Stimulated activated CD8-positive, alpha-beta memory T cell treated with anti-CD3 and anti-CD28 coated beads, Interleukin-15, amount 100 ng/mL, for 4 hours (primary cell): ENCODE data around the gene COMP.
A peak's percentile ranks its signal among the peaks of the same experiment; 100 is the strongest.

ENCODE experiments used
- DNase-seq, 2 donors: peaks; one replicate each; pipeline ENCODE4 v3.0.0-alpha.2; 2020; ENCODE audit warnings: low read depth in 2 of 2

COMP gene

DNA sequence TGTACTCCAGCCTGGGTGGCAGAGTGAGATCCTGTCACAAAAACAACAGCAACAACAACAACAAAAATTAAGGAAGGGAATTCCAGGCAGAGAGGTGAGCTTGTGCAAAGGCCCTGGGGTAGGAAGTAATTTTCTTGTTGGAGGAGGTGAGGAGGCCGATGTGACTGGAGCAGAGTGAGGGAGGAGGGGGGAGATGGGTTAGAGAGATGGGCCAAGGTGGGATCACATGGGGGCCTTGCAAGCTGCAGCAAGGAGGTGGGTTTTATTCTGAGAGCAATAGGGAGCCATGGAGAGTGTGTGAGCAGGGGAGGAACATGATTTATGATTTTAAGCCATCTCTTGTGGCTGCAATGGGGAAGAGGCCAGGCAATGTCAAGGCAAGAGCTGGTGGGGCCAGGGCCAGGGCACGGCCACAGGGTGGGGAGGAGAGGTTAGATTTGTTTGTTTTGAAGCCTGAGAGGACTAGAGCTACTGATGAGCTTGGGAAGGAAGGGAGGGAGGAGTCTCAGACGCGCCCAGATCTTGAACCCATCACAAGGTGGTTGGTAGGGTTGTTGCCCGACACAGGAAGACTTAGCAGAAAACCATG, 12.5 kb upstream of the COMP start:
- no peak for DNase-seq

DNA sequence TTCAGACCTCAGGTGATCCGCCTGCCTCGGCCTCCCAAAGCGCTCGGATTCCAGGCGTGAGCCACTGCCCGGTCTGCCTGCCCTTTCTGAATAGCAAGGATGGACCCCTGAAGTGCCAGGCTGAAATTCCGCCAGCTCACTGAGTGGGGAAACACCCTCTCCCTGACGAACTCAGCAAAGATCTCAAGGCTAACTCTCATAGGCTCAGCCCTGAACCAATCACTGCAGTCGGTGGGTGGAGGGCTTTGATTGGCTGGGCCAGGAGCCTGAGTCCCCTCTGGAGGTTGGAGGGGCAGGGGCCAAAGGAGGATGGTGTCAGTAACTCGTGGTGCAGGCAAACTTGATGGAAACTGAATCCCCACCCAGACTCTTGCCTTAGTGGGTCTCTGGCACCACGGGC, 11.2 kb upstream of the COMP start:
- no peak for DNase-seq

DNA sequence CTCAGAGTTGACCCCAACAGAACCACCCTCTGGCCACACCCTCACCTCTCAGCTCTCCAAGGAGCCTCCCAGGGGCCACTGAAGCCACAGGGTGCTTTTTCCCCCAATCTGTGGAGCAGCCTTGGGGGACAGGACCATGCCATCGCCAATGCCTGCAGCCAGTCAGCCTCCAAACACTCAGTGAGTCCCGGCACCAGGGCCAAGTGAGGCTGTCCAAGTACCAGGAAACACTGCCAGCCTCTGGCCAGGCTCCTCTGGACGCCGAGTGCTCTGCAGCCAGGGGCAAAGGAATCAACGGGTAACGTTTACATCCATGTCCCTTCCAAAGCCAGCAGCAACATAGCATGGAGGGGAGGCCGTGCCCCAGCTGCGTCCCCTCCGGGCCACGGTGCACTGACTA, 9.5 kb upstream of the COMP start:
- DNase-seq: no peak

GRCh38 chr19:18800079-18800478, 9.0 kb upstream of the COMP start:
- DNase-seq: no peak

DNA sequence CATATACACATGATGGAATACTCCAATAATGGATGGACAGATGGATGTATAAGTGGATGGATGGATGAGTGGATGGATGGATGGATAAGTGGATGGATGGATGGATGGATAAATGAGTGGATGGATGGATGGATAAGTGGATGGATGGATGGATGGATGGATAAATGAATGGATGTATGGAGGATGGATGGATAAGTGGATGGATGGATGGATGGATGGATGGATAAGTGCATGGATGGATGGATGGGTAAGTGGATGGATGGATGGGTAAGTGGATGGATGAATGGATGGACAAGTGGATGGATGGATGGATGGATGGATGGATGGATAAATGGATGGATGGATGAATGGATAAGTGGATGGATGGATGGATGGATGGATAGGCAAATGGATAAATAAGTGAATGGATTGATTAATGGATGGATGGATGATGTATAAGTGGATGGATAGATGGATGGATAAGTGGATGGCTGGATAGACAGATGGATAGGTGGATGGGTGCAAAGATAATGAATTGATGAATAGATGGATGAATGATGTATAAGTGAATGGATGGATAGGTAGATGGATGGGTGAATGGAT, 8.4 kb upstream of the COMP start:
- no peak for DNase-seq

DNA sequence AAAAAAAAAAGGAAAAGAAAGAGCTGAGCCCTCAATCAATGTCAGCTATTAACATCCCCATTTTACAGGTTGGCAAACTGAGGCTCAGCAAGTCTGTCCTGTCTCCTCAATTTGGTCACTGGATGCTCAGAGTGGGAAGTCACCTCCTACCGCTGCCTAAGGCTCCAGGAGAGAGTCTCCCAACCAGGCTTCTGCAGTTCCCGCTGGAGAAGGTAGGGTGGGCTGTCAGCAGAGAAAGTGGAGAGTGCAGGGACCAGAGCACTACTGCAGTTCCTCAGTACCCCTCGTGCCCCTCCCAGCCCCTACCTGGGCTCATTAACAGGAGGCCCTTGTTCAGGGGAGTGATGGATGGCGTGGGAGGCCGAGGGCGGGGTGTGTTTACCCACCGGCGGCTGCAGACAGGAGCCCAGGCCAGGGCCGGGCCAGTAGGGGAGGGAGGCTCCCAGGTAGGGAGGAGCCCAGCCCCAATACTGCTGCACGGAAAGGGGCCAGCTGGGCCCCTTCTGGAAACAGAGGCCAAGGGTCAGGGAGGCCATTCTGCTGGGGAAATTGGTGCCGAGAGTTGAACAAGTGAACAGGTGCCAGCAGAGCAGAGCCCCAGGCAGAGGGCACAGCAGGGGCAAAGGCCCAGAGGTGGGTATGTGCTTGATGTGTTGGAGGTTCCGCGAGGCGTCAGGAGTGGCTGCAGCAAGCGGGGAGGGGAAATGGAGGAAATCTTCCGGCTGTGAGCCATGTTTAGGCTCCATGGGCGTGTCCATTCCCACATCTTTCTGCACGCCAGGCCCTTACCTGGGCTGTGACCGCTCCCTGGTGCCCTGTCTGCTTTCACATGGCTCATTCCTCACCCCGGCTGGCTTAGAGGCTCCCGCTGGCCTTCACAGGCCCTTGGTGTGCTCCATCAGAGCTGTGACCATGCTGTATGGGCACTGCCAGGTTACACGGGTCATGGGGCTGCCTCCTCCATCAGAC, 7.6 kb upstream of the COMP start:
- DNase-seq: no peak

- DNase-seq: no peak
These were observed 5.1 kb upstream of the COMP start for GRCh38 chr19:18796239-18796638.

GRCh38 chr19:18795540-18795939, 4.4 kb upstream of the COMP start:
- no peak for DNase-seq

GRCh38 chr19:18794692-18795091, 3.6 kb upstream of the COMP start:
- no peak for DNase-seq

GRCh38 chr19:18794029-18794313, 2.9 kb upstream of the COMP start:
- no peak for DNase-seq

- no peak for DNase-seq
These were observed 2.3 kb upstream of the COMP start for GRCh38 chr19:18793144-18794028.

GRCh38 chr19:18792661-18793060, 1.6 kb upstream of the COMP start:
- DNase-seq: no peak

GRCh38 chr19:18791315-18791678, 192 bp upstream of the COMP start:
- no peak for DNase-seq

- peak in 1 of 2 donors; percentile 6 for DNase-seq
These were observed 1.1 kb downstream of the COMP start for GRCh38 chr19:18789883-18790565.

GRCh38 chr19:18789422-18789869, 1.7 kb downstream of the COMP start:
- DNase-seq: no peak

GRCh38 chr19:18788529-18789421, 2.3 kb downstream of the COMP start:
- no peak for DNase-seq

GRCh38 chr19:18785179-18786124, 5.7 kb downstream of the COMP start:
- peak in 1 of 2 donors; percentile 44 for DNase-seq

- no peak for DNase-seq
These were observed 6.4 kb downstream of the COMP start for GRCh38 chr19:18784786-18785120.
